ENCODE measurements around the gene CBLN3.
"Not testable (repeated sequence)": the region's sequence is repeated elsewhere in the genome, so short reads cannot be mapped to it uniquely, and the experiment has no call there.

CBLN3 gene

DNA sequence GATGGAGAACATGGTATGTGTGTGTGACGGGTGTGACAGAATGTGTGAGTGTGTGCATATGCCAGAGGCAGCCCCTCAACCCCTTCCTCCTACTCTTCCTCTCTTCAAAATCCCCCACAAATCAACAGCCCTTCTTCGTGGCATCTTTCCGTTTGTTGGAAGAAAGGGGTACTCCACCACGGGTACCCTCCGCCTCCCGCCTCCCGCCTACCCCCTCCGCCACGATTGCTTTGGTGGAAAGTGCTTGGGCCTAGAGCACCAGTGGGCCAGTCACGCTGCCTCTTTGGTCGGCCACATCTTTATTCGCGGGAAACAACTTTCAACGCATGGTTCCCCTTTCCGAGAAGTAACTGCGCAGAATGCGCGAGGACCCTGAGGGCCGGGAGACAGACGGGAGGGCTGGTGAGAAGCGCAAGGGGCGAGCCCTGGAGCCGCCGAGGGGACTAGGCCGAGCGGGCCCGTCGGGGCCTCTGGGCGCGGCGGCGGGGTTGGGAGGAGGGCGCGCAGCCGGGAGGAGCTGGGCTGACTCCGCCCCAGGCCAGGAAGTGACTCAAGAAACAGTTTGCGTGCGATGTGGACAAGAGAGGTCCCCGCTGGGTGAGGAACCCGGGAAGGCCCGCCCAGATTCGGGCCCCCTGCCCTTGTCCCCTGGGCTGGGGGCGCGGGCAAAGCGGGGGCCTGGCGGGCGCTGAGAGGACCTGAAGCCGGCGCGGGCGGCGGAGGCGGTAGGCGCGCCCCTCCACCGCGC, at the start of gene CBLN3, which contains the start of gene KHNYN:
TSS of gene CBLN3 (minus strand) at position 274 of the 748 bp plus-strand sequence. CDS start 614 bp downstream, outside the sequence.
TSS of gene KHNYN (plus strand) at position 560 of the 748 bp plus-strand sequence. CDS start 777 bp downstream, outside the sequence.
- DNase-seq (ENCODE audit: low read depth in 4 of 4, low spot score in 1 of 4), result peak; percentile 69 to 83 (median 76)

DNA sequence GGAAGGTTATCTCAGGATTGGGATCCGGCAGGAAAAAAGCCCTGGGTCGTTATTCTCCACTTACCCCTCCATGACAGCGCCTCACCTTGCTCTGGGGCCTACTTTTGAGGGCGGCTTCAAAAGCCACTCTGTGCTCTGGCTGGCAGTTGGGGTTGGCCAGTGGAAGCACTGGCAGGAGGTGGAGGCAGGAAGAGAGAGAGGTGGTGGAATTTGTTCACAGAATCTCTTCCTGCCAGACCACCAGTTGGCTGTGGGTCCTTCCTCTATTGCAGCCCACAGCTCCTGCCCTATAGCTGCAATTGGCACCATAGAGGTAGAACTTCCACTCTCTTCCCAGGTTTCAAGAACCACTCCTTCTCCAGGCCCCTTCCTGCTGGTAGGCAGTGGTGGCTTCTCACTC, 45.8 kb upstream of the CBLN3 start:
- no peak for DNase-seq (ENCODE audit: low read depth in 4 of 4, low spot score in 1 of 4)

DNA sequence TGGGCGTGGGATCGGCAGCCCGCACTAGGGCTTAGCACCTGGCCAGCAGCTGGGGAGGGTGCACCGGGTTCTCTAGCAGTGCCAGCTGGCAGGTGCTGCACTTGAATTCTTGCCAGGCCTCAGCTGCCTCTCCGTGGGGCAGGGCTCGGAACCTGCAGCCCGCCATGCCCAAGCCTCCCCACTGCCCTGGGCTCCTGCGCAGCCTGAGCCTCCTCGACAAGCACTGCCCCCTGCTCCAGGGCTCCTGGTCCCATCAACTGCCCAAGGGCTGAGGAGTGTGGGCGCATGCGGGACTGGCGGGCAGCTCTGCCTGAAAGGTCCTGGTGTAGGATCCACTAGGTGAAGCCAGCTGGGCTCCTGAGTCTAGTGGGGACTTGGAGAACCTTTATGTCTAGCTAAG, 43.7 kb upstream of the CBLN3 start:
- DNase-seq (ENCODE audit: low read depth in 4 of 4, low spot score in 1 of 4), result no peak

DNA sequence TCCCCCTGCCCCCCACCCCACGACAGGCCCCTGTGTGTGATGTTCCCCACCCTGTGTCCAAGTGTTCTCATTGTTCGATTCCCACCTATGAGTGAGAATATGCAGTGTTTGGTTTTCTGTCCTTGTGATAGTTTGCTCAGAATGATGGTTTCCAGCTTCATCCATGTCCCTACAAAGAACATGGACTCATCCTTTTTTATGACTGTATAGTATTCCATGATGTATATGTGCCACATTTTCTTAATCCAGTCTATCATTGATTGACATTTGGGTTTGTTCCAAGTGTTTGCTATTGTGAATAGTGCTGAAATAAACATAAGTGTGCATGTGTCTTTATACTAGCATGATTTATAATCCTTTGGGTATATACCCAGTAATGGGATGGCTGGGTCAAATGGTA, 41.0 kb upstream of the CBLN3 start:
- not testable (repeated sequence) for DNase-seq (ENCODE audit: low read depth in 4 of 4, low spot score in 1 of 4)

DNA sequence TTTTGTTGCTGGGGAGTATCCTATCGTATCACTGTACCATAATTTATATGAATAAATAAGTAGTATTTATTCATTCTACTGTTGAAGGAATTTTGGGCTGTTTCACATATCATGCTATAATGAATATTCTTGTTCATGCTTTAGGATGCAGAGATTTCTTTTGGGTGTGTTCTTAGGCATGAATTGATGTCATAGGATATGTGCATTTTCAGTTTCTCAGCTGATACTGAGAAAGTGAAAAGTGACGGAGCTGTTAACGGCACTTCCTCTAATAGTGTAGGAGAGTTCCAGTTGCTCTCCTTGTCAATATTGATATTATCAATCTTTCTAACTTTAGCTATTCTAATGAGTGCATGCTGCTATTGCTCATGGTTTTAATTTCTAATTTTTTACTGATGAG, 36.3 kb upstream of the CBLN3 start:
- DNase-seq (ENCODE audit: low read depth in 4 of 4, low spot score in 1 of 4), result no peak

DNA sequence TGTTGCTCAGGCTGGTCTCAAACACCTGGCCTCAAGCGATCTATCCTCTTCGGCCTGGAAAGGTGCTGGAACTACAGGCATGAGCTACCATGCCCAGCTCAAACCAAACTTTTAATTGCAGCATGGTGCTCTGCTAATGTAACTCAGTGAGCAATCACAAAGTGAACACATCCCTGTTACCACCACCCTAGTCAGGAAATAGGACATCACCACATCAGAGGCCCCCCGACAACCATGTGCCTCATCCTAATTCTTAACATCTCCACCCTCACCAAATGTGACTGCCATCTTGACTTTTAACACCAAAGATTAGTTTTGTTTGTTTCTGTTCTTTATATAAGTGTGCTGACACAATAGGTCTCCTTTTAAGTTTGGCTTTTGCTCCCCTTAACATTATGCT, 35.9 kb upstream of the CBLN3 start:
- DNase-seq (ENCODE audit: low read depth in 4 of 4, low spot score in 1 of 4), result no peak

DNA sequence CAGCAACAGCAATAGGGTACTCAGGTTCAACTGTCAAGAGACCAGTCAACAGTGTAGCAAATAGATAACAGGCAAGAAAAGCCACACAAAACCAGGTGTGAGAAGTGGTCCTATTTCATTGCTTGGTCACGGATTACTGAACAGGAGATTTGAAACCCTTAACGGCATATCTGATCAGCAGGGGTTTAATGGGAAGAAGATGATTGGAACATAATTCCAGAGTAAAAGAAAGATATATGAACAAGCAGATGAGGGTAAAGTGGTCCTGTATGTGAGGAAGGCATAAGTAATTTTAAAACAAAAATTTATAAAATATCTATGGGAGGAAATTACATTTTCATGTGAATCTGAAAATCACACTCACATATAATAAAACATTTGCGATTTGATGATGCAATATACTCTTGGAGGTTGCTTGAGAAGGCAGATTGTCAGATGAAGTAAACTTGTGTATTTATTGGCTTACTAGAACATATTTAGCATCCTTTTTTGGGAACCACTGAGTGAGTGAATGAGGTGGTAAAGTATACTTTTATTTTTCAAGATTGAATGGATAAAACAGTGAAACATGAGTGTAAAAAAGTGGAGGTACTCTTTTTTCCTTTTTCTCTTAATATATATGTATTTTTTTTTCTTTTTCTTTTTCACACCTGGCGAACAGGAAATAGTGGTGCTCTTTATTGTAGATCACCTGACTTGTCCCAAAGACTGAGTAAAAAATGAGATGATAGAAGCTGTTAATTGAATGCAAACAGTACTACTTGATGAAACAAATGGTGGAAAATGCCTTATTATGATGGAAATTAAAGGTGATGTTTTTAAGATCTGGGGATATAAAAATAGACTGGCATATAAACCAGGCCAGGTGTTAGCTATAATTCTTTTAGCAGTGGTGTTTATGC, 34.7 kb upstream of the CBLN3 start:
- no peak for DNase-seq (ENCODE audit: low read depth in 4 of 4, low spot score in 1 of 4)

DNA sequence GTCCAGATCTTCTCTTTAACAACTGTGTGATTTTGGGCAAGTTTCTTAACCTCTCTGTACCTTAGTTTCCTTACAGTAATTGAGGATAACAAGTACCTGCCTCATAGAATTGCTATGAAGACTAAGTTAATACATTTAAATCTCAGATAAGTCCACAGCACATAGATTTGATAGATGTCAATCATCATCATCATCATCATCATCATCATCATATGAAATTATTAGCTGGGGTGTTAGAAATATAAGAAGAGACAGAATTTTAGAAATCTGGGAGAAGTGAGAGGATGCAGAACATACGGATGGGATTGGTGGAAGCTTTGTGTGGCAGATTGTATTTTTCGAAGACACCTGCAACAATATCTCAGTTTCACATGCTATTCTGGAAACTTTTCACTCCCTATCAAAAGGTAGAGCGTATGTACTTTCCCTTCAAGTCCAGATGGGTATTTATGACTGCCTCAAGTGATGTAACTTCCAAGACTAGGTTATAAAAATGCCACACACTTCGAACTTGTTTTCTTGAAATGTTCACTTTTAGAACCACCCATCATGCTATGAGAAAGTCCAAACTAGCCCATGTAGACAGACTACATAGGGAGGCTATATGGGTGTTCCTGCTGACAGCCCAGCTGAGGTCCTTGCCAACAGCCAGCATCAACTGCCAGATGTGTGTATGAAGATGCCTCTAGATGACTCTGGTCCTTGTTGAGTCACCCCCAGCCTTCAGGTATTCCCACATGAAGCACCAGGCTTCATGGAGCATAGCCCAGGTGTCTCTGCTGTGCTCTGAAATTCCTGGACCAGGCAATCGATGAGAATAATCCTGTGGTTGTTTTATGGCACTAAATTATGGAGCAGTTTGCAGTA, 33.8 kb upstream of the CBLN3 start:
- no peak for DNase-seq (ENCODE audit: low read depth in 4 of 4, low spot score in 1 of 4)

DNA sequence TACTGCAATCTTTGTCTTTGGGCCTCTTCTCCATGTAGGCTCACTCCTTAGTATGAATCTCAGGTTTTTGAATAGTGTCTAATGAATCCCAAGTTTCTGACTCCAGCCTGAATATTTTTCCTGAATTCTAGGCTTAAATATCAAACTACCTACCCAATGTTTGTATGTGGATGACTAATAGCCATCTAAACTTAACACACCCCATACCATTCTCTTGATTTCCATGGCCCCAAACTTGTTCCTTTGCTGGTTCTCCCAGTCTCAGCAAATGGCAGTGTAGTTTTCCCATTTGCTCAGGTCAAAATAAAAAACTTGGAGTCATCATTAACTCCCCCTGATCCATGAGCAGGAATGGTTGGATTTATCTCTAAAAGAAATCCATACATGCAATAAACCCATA, 31.9 kb upstream of the CBLN3 start:
- no peak for DNase-seq (ENCODE audit: low read depth in 4 of 4, low spot score in 1 of 4)

DNA sequence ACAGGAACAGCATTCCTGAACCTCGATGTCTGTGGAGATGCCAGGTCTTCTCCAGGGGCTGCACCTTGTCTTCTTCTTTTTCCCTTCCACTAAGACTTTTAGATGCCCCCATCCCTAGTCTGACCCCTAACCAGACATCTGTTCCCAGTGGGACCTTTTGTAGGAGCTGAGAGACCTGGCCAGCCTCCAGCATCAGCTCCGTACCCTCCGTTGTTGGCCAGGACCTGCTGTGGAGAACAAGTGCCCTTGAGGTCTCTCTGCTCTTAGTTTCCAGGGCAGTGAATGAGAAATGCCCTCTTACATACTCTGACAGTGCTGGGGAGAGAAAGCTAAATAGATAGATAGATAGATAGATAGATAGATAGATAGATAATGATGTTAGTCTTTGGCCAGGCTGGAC, 29.9 kb upstream of the CBLN3 start:
- DNase-seq (ENCODE audit: low read depth in 4 of 4, low spot score in 1 of 4), result no peak

DNA sequence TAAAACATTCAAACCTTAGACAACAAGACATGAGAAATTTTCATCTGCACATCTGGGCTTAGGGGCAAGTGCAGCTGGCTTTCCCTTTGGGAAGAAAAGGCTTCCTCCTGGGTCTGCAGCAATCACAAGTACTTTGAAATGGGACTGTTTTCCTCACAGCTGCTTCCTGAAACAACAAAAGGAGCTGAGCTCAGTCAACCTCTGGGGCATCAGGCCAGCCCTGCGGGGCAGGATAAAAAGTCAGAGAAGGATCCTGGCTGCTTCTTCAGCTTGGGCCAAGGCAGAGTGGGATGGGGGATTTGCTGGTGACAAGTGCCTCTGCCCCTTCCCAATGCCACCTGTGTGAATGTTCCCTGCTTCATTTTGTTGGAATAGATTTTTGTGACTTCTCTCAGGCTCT, 29.3 kb upstream of the CBLN3 start:
- DNase-seq (ENCODE audit: low read depth in 4 of 4, low spot score in 1 of 4), result no peak

DNA sequence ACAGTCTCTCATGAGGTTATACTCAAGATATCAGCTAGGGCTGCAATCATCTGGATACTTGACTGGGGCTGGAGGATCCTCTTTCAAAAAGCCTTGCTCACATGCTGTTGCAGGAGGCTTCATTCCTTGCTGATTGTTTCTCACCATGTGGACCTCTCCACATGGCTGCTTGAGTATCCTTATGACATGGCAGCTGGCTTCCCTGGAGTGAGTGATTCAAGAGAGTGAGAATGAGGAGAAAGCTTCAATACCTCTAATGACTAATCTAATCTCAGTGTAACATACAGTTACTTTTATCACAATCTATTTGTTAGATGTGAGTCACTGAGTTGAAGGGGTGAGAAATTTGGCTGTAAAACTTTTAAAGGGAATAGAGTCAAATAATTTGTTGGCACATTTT, 27.5 kb upstream of the CBLN3 start:
- no peak for DNase-seq (ENCODE audit: low read depth in 4 of 4, low spot score in 1 of 4)

DNA sequence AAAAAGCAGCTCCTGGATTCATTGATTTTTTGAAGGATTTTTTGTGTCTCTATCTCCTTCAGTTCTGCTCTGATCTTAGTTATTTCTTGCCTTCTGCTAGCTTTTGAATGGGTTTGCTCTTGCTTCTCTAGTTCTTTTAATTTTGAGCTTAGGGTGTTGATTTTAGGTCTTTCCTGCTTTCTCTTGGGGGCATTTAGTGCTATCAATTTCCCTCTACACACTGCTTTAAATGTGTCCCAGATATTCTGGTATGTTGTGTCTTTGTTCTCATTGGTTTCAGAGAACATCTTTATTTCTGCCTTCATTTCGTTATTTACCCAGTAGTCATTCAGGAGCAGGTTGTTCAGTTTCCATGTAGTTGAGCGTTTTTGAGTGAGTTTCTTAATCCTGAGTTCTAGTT, 21.4 kb upstream of the CBLN3 start:
- not testable (repeated sequence) for DNase-seq (ENCODE audit: low read depth in 4 of 4, low spot score in 1 of 4)

DNA sequence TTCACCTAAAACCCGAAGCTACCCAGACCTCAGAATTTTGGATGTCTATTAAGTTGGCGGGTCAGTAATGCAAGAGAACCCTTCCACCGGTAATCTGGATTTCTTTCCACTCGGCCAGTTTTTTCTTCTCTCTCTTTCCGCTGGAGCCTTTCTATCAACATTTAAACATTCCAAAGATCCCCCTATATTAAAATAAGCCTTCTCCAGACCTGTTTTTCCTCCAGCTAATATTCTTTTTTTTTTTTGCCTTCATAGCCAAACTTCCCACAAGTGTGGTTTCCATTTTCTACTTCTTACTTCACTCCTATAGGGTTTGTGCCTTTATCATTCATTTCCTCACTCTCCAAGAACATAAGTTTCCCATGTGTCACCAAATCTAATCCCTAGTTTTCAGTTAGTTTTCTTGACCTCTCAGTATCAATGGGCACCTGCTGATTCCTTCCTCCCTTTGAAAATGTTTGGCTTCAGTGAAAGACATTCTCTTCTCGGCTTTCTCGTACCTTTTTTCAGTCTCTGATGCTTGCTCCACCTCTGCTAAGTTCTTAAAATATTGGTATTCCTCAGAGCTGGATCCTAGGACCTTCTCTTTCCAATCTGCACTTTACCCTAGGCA, 13.7 kb upstream of the CBLN3 start:
- no peak for DNase-seq (ENCODE audit: low read depth in 4 of 4, low spot score in 1 of 4)

DNA sequence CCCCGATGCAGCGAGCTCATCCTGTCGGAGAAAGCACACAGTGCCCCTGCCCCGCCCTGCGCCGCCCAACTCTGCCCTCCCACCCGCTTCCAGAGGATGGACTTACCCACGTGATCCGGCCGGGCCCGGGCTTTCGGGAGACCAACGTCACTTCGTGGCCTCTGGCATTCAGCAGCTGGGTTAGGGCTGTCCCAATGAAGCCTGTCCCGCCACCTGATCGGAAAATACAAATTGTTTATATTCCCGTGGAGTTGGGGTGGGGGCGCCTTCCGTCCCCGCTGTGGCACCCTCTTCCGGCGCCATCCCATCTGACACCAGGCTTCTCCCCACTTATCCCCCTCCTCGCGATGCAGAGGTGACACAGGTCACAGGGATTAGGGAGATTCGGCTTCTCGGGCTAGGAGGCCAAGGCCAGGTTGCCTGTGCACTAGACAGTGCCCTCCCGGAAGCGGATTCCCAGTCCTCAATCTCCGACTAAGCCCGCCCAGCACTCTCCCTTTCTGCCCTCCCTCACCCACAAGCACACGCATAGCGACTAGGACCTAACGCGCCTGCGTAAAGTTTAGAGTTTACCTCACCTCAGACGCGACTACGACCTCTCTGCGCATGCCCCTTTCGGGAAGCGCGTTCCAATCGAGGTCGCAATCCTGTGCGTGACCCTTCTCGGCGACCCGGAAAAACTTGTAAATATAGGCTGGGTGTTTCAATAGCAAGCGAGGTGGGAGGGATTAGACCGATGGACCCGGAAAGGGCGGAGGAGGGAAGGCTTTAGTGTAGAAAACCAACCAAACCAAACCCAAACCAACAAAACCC, 13.0 kb upstream of the CBLN3 start, which contains the start of gene SDR39U1:
TSS of gene SDR39U1 (minus strand) at position 537 of the 813 bp plus-strand sequence. CDS start at position 530, 7 bp downstream.
- DNase-seq (ENCODE audit: low read depth in 4 of 4, low spot score in 1 of 4), result peak; percentile 81 to 95 (median 91)

DNA sequence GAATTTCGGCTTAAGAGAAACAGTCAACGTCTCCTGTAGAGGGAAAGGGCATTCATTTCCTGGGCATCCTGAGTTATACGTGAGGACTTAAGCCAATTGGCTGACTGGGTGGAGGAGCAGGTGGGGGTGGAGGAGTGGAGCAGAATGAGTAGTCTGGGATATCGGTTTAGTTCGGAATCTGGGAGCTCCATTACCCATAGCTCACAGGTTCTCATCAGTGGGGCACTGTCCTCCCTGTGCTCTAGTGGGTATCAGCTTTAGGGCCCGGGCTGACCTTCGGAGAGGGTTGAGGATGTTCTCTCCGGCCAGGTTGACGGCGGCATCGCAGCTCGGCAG, 12.4 kb upstream of the CBLN3 start:
- no peak for DNase-seq (ENCODE audit: low read depth in 4 of 4, low spot score in 1 of 4)

DNA sequence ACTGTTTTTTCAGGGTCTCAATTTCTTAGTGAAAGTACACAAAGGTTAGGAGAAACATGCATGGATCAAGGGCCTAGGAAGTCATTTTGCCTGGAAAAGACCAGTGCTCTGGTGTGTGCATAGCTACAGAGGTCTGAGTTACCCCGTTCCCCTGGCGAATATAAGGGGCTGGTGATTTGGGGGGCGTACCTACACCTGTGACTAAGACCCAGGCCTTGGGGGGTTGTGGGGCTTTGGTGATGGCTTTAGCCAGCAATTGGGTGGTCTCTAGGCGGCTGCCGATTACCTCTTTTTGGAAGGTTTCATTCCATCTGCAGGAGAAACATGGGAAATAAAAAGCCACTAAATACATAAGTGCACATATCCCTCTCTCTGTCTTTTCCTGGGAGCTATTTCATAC, 12.0 kb upstream of the CBLN3 start:
- no peak for DNase-seq (ENCODE audit: low read depth in 4 of 4, low spot score in 1 of 4)

DNA sequence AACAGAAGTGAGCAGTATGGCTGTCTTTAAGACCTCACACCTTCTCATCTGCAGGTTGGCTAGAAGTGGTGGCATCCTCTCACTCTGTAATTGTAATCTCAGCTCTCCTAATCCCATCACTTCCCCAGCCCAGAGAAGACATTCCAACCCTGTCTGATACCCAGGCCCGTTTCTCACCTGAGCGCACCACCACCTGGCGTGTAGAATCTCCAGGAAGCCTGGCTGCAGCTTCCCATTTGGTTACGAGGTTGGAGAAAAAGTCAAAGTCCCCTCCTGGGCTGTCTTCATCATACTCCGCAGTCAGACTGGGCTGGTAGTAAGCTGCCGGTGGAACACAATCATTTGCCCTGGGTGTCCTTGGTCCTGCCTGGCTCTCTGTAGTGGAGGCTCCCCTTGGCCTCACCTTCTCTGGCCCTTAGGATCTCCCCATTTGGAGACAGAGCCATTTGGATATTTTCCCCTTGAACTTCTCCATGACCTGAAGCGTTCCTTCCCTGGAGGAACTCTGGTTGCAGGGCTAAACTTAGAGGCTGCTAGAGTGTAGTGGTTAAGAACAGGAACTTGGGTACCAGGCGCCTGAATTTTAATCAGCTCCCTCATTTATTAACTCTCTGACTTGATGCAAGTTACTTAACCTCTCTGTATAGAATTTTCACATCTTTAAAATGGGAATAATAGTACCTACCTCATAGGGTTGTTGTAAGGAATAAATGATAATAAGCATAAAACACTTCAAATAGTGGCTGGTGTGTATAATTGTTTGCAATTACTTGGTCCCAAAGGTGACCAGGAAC, 11.3 kb upstream of the CBLN3 start:
- no peak for DNase-seq (ENCODE audit: low read depth in 4 of 4, low spot score in 1 of 4)

All from stimulated activated CD4-positive, alpha-beta T cell treated with anti-CD3 and anti-CD28 coated beads, Interleukin-1b, Interleukin-23, amount 100 ng/mL, for 24 hours (primary cell).